GM23248 (cell line): Measurements from ENCODE around the gene RPS6KA5. TPM values are rescaled to one million over a fixed set of nuclear protein-coding genes. Genes with fewer than 3 reads are reported as not detected.

Experiments used
- DNase-seq: peaks from one replicate; pipeline ENCODE4 v3.0.0-alpha.2; 2015
- H2AFZ ChIP-seq: fragments of 200-600 bp; sonication (generic); 2 replicates; pipeline ENCODE4 v1.6.1; 2016; ENCODE audit warnings: antibody characterized with exemption
- H3F3A ChIP-seq: fragments of 200-600 bp; sonication (generic); 2 replicates; pipeline ENCODE4 v1.6.1; 2016; ENCODE audit warnings: mild to moderate bottlenecking, antibody characterized with exemption, mixed run types; ENCODE audit not compliant: insufficient read depth
- H3K27ac ChIP-seq: fragments of 200-600 bp; sonication (generic); 2 replicates; pipeline ENCODE4 v1.5.1; 2016; ENCODE audit warnings: mild to moderate bottlenecking
- H3K27me3 ChIP-seq: fragments of 200-600 bp; sonication (generic); replicated peaks from 2 replicates; pipeline ENCODE4 v1.6.1; 2016; ENCODE audit warnings: mild to moderate bottlenecking; ENCODE audit not compliant: insufficient read depth
- H3K36me3 ChIP-seq: fragments of 200-600 bp; sonication (generic); 2 replicates; pipeline ENCODE4 v1.6.1; 2016; ENCODE audit warnings: low read depth, mild to moderate bottlenecking
- H3K4me1 ChIP-seq: fragments of 200-600 bp; sonication (generic); 2 replicates; pipeline ENCODE4 v1.6.1; 2016; ENCODE audit warnings: mild to moderate bottlenecking; ENCODE audit not compliant: insufficient read depth
- H3K4me2 ChIP-seq: fragments of 200-600 bp; sonication (generic); one replicate; pipeline ENCODE4 v1.6.1; 2016; ENCODE audit warnings: mild to moderate bottlenecking; ENCODE audit not compliant: unreplicated experiment
- H3K4me3 ChIP-seq: fragments of 200-600 bp; sonication (generic); 2 replicates; pipeline ENCODE4 v1.5.1; 2016; ENCODE audit warnings: mild to moderate bottlenecking
- H3K79me2 ChIP-seq: fragments of 200-600 bp; sonication (generic); 2 replicates; pipeline ENCODE4 v1.6.1; 2016; ENCODE audit warnings: mild to moderate bottlenecking; ENCODE audit not compliant: insufficient read depth
- H3K9ac ChIP-seq: fragments of 200-600 bp; sonication (generic); 2 replicates; pipeline ENCODE4 v1.6.1; 2016; ENCODE audit warnings: mild to moderate bottlenecking
- H3K9me2 ChIP-seq: fragments of 200-600 bp; sonication (generic); 2 replicates; pipeline ENCODE4 v1.6.1; 2016; ENCODE audit warnings: mixed run types, mild to moderate bottlenecking, moderate library complexity; ENCODE audit not compliant: insufficient read depth
- H3K9me3 ChIP-seq: fragments of 200-600 bp; sonication (generic); one replicate; pipeline ENCODE4 v1.6.1; 2017; ENCODE audit warnings: low read depth
- H4K20me1 ChIP-seq: fragments of 200-600 bp; sonication (generic); 2 replicates; pipeline ENCODE4 v1.6.0; 2016; ENCODE audit not compliant: insufficient read depth
- EZH2 ChIP-seq: fragments of 200-600 bp; sonication (generic); IDR thresholded peaks from 2 replicates; pipeline ENCODE4 v1.6.1; 2018; ENCODE audit warnings: antibody characterized with exemption, mild to moderate bottlenecking; ENCODE audit not compliant: insufficient read depth, poor library complexity, severe bottlenecking
- EZH2phosphoT487 ChIP-seq: fragments of 200-600 bp; sonication (generic); IDR thresholded peaks from 2 replicates; pipeline ENCODE4 v1.6.1; 2018; ENCODE audit warnings: antibody characterized with exemption, moderate library complexity, mild to moderate bottlenecking, low read depth; ENCODE audit not compliant: insufficient read depth
- WGBS, 2 experiments: methylation state at CpG; one replicate each; pipeline ENCODE4 v1.1.6; 2015 to 2017; ENCODE audit warnings: low lambda C conversion rate in 2 of 2, low coverage in 1 of 2; ENCODE audit errors: missing lambda C conversion rate in 2 of 2; 5-methylcytosine and 5-hydroxymethylcytosine counted together
- in situ Hi-C: fragments of 300-500 bp; cut with MboI; formaldehyde crosslinking; loops from 2 replicates; pipeline ENCODE4 v1.15.0; 2020
- polyA plus RNA-seq: library from polyadenylated mRNA; unstranded; fragments of >200 nt; fragmentation: Nextera tagmentation; extraction: Ambion mirVana; gene quantifications from 2 replicates; pipeline ENCODE4 v1.2.1, GENCODE V29; 2016
- total RNA-seq: library from RNA; depleted of rRNA; stranded (reverse); fragments of >200 nt; shearing (Covaris generic); gene quantifications from 2 replicates; pipeline ENCODE4 v1.2.3, GENCODE V29; 2014

RPS6KA5 gene
- total and polyA plus RNA-seq, 2 experiments from 2014 or later: 0.54 to 1.2 TPM

DNA sequence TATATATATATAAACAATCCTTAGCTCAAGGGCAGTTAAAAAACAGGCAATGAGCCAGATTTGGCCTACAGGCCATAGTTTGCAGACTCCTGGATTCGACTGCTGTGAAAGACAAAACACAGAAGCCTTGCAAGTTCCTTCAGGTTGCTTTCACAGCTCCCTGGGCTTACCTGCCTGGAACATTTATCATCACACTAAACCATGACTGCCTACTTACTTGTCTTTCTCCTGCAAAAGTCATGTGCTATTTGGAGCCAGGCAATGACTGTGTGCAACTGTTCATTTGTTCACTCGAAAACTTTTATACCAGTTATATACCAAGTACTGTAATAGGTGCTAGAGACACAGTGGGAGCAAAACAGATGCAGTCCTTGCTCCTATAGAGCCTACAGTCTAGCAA is 2.2 kb upstream of the RPS6KA5 start:
- Histone ChIP-seq H3K4me3 (no peak overlapping the region), H3K4me1 (no peaks in the 10 kb centered on the region), H3K9me2 (no peaks in the 10 kb centered on the region), H3K4me2 (no peak overlapping the region), H2AFZ (no peak overlapping the region), H4K20me1 (no peaks in the 10 kb centered on the region), H3K27ac (no peak overlapping the region), H3F3A (no peaks in the 10 kb centered on the region), H3K27me3 (no peaks in the 10 kb centered on the region), H3K9me3 (no peaks in the 10 kb centered on the region), H3K79me2 (no peaks in the 10 kb centered on the region), H3K36me3 (no peaks in the 10 kb centered on the region), H3K9ac (no peak overlapping the region)
- DNase-seq: no peak
- WGBS, 2 experiments: 51 to 67% methylated on average over 2 of the region's 2 CpGs
- no peak for TF ChIP-seq EZH2phosphoT487
- no peak for TF ChIP-seq EZH2
- in situ Hi-C loops: no loop called here

DNA sequence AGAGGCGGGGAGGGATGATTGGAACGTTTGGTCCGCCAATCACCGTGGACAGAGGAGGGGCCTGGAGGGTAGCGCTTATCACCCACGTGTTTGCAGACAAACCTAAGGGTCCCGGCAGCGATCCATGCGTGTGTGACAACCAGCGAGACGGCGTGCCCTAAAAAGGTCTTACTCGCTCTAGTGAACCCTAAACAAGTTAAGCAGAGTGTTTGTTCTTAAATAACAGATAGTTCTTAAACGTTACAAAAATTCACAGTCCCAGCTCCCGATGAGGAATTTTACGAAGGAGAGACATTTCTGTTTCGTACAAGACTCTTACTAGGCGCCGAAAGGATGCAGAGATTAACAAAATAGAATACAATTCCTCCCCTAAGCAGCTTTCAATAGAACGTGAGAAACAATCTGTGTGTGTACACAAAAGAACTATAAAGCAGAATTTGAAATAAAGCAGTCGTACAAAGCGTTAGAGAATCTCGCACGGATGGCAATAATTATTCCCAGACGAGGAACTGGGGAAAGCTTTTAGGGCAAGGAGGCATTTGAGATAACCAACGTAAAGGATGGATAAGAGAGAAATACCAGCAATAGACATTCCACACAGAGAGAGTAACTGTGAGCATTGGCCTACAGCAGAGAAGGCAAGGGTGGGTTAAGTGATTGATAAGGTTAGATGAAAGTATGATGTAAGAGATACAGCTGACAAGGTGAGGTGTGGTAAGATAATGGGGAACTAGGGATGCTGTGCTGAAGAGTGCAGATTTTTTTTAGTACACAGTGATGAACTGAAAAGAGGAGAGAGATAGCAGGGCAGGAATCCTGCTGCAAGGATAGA is 831 bp upstream of the RPS6KA5 start:
- Histone ChIP-seq H3K36me3 (no peaks in the 10 kb centered on the region), H3K9ac (peak overlapping the region; percentile 84), H3K27me3 (no peaks in the 10 kb centered on the region), H3K4me2 (peak overlapping the region; percentile 95), H3K4me3 (peak overlapping the region; percentile 81), H3K79me2 (no peaks in the 10 kb centered on the region), H3K4me1 (no peaks in the 10 kb centered on the region), H2AFZ (peak overlapping the region; percentile 98), H3K9me2 (no peaks in the 10 kb centered on the region), H3K27ac (peak overlapping the region; percentile 58), H3K9me3 (no peaks in the 10 kb centered on the region), H3F3A (no peaks in the 10 kb centered on the region), H4K20me1 (no peaks in the 10 kb centered on the region)
- 2 to 3% methylated on average over 26 of the region's 26 CpGs for WGBS, 2 experiments
- in situ Hi-C loops: no loop called here
- DNase-seq: peak; percentile 32
- TF ChIP-seq EZH2 (no peak), EZH2phosphoT487 (no peak)

DNA sequence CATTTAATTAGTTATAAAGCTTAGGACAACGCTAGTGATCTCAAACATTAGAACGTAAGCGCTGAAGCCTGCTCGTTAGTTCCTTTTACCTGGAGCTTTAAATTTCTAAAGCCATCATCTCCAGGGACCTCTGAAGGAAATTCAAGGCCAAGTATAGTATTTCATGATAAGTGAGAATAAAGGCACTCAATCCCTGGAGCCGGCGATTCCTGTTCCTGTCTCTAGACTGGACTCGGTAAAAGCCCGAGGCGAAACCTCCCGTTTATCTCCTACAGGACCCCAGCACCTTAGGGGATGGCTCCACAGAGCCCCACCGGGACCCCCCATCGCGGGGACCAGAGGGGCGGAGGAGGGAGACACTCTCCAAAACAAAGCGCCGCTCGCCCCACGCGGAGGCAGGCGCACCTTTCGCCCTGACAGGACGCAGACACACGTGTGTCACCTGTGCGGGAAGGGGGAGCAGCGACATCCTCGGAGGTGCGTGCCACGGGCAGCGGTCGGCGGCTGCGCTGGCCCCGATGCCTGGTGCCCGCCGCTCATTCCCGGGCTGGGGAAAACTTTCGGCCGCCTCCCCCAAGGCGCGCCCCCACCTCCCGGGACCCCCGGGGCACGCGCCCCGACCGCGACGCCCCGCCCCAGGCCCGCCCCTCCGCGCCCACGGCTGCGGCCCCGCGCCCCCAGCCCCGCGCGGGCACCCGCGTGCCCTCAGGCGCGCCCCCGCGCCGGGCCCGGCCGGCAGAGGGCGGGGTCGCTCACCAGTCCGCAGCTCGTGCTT is 678 bp downstream of the RPS6KA5 start:
- 1 to 2% methylated on average over 27 to 42 of the region's 72 CpGs for WGBS, 2 experiments
- Histone ChIP-seq H3F3A (no peaks in the 10 kb centered on the region), H3K79me2 (no peaks in the 10 kb centered on the region), H2AFZ (peak overlapping the region; percentile 92), H3K36me3 (no peaks in the 10 kb centered on the region), H3K4me1 (no peaks in the 10 kb centered on the region), H4K20me1 (no peaks in the 10 kb centered on the region), H3K27ac (peak overlapping the region; percentile 82), H3K9ac (peak overlapping the region; percentile 91), H3K4me3 (peak overlapping the region; percentile 82), H3K27me3 (no peaks in the 10 kb centered on the region), H3K4me2 (peak overlapping the region; percentile 97), H3K9me3 (no peaks in the 10 kb centered on the region), H3K9me2 (no peaks in the 10 kb centered on the region)
- no peak for TF ChIP-seq EZH2
- TF ChIP-seq EZH2phosphoT487: no peak
- peak; percentile 75 for DNase-seq
- in situ Hi-C loops: no loop called here

DNA sequence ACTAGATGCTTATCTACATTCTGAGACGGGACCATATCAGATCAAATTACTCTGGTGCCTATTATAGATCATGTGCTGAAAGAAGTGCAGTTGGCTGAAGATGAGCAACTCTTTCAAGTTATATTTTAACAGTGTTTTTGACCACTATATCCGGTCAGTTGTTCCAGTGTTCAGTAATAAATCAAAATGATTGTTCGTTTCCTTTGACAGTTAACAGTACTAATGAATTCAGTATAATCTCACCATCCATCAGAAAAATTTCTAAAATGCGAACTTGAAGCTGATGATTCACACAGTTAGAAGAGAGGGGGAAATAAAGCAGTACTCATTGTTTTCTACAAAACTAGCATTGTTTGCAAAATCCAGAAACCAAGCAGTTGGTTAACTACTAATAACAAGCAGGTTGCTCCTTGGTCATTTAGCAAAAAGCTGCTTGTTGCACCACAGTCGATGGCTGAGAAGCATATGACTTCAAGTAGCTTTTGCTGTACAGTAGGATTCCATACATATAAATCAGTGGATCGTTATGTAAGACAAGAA is 2.3 kb downstream of the RPS6KA5 start:
- H3K4me3 ChIP-seq: no peak overlapping the region
- in situ Hi-C loops: no loop called here
- no peaks in the 10 kb centered on the region for H4K20me1 ChIP-seq
- 44 to 47% methylated on average over 6 of the region's 6 CpGs for WGBS, 2 experiments
- no peaks in the 10 kb centered on the region for H3K27me3 ChIP-seq
- H3K79me2 ChIP-seq: no peaks in the 10 kb centered on the region
- H3K36me3 ChIP-seq: no peaks in the 10 kb centered on the region
- DNase-seq: peak; percentile 43
- no peak overlapping the region for H3K4me2 ChIP-seq
- H3K27ac ChIP-seq: no peak overlapping the region
- no peaks in the 10 kb centered on the region for H3F3A ChIP-seq
- no peak overlapping the region for H3K9ac ChIP-seq
- H3K4me1 ChIP-seq: no peaks in the 10 kb centered on the region
- no peak for TF ChIP-seq EZH2
- no peak for TF ChIP-seq EZH2phosphoT487
- H2AFZ ChIP-seq: no peak overlapping the region
- no peaks in the 10 kb centered on the region for H3K9me2 ChIP-seq
- H3K9me3 ChIP-seq: no peaks in the 10 kb centered on the region
